HG02763 (cell line): ENCODE data around the gene C10orf90.
"Not testable (repeated sequence)": the region's sequence is repeated elsewhere in the genome, so short reads cannot be mapped to it uniquely, and the experiment has no call there.

Source experiments
- ATAC-seq: cut with Tn5 transposase; IDR thresholded peaks from one replicate; pipeline ENCODE4 v1.9.1; 2021; ENCODE audit warnings: mild to moderate bottlenecking, moderate library complexity; ENCODE audit not compliant: unreplicated experiment

The C10orf90 gene

GRCh38 chr10:126398383-126398743 lies 272.1 kb downstream of the C10orf90 start:
- ATAC-seq, result no peak

GRCh38 chr10:126397640-126398382 lies 272.7 kb downstream of the C10orf90 start:
- no peak for ATAC-seq

- ATAC-seq, result no peak
Measured at GRCh38 chr10:126397156-126397555, 273.3 kb downstream of the C10orf90 start.

GRCh38 chr10:126394948-126395347 lies 275.5 kb downstream of the C10orf90 start:
- ATAC-seq, result no peak

- ATAC-seq, result no peak
Measured at GRCh38 chr10:126393076-126393475, 277.4 kb downstream of the C10orf90 start.

- no peak for ATAC-seq
Measured at GRCh38 chr10:126392469-126392868, 278.0 kb downstream of the C10orf90 start.

GRCh38 chr10:126392068-126392467 lies 278.4 kb downstream of the C10orf90 start:
- no peak for ATAC-seq

- no peak for ATAC-seq
Measured at GRCh38 chr10:126391192-126391885, 279.2 kb downstream of the C10orf90 start.

GRCh38 chr10:126390324-126390723 lies 280.2 kb downstream of the C10orf90 start:
- ATAC-seq, result no peak

- no peak for ATAC-seq
Measured at GRCh38 chr10:126387931-126388911, 282.3 kb downstream of the C10orf90 start, which contains the start of gene ADAM12. Gene ADAM12, minus strand, starts transcription at chr10:126388477. Its CDS starts 332 bp downstream, at chr10:126388145.

GRCh38 chr10:126387041-126387921 lies 283.2 kb downstream of the C10orf90 start:
- ATAC-seq, result no peak

- no peak for ATAC-seq
Measured at GRCh38 chr10:126384269-126384873, 286.1 kb downstream of the C10orf90 start.

GRCh38 chr10:126380352-126381076 lies 290.0 kb downstream of the C10orf90 start:
- ATAC-seq, result no peak

GRCh38 chr10:126379166-126379565 lies 291.3 kb downstream of the C10orf90 start:
- ATAC-seq, result not testable (repeated sequence)

GRCh38 chr10:126376956-126377355 lies 293.5 kb downstream of the C10orf90 start:
- ATAC-seq, result no peak

GRCh38 chr10:126375926-126376554 lies 294.5 kb downstream of the C10orf90 start:
- ATAC-seq, result no peak

- ATAC-seq, result no peak
Measured at GRCh38 chr10:126375299-126375698, 295.2 kb downstream of the C10orf90 start.
